HG03280 (cell line): Measurements from ENCODE around the gene OR4D11.
"Not testable (repeated sequence)": the region's sequence is repeated elsewhere in the genome, so short reads cannot be mapped to it uniquely, and the experiment has no call there.

Experiments
- ATAC-seq: cut with Tn5 transposase; IDR thresholded peaks from one replicate; pipeline ENCODE4 v1.9.1; 2021; ENCODE audit warnings: mild to moderate bottlenecking, moderate library complexity; ENCODE audit not compliant: unreplicated experiment

Gene OR4D11

GRCh38 chr11:59503276-59503675 lies at the start of gene OR4D11:
Gene OR4D11 (plus strand): TSS chr11:59503576. CDS start chr11:59503576, 0 bp downstream.
- ATAC-seq: no peak

GRCh38 chr11:59456661-59457060 lies 46.7 kb upstream of the OR4D11 start, which contains the start of gene OR4D6:
Gene OR4D6 (plus strand): TSS chr11:59456961. CDS start chr11:59456961, 0 bp downstream.
- ATAC-seq: no peak

GRCh38 chr11:59459916-59460315 lies 43.5 kb upstream of the OR4D11 start:
- ATAC-seq: no peak

GRCh38 chr11:59463190-59463641 lies 40.2 kb upstream of the OR4D11 start:
- no peak for ATAC-seq

GRCh38 chr11:59473015-59473414 lies 30.4 kb upstream of the OR4D11 start, which contains the start of gene OR4D10:
Gene OR4D10 (plus strand): TSS chr11:59473315. CDS start chr11:59477430, 4,115 bp downstream.
- ATAC-seq: no peak

- ATAC-seq: no peak
These were observed 28.2 kb upstream of the OR4D11 start for GRCh38 chr11:59475176-59475575.

- no peak for ATAC-seq
These were observed 23.5 kb upstream of the OR4D11 start for GRCh38 chr11:59479906-59480305.

- ATAC-seq: no peak
These were observed 23.0 kb upstream of the OR4D11 start for GRCh38 chr11:59480359-59480758.

GRCh38 chr11:59501931-59502330 lies 1.4 kb upstream of the OR4D11 start:
- ATAC-seq: peak; percentile 64

- no peak for ATAC-seq
These were observed 7.7 kb downstream of the OR4D11 start, which contains the start of gene OR4D9 for GRCh38 chr11:59510941-59511589. Gene OR4D9 (plus strand): TSS chr11:59511539. CDS start chr11:59514913, 3,374 bp downstream.

- ATAC-seq: no peak
These were observed 8.3 kb downstream of the OR4D11 start for GRCh38 chr11:59511675-59512074.

- not testable (repeated sequence) for ATAC-seq
These were observed 16.8 kb downstream of the OR4D11 start for GRCh38 chr11:59520139-59520538.

- no peak for ATAC-seq
These were observed 17.4 kb downstream of the OR4D11 start for GRCh38 chr11:59520741-59521140.

- ATAC-seq: no peak
These were observed 20.2 kb downstream of the OR4D11 start for GRCh38 chr11:59523541-59523940.

GRCh38 chr11:59528711-59529110 lies 25.3 kb downstream of the OR4D11 start:
- no peak for ATAC-seq

GRCh38 chr11:59532620-59533019 lies 29.2 kb downstream of the OR4D11 start:
- ATAC-seq: no peak

- ATAC-seq: no peak
These were observed 31.3 kb downstream of the OR4D11 start for GRCh38 chr11:59534676-59535075.

GRCh38 chr11:59542142-59542810 lies 38.9 kb downstream of the OR4D11 start:
- ATAC-seq: no peak

- not testable (repeated sequence) for ATAC-seq
These were observed 40.3 kb downstream of the OR4D11 start for GRCh38 chr11:59543713-59544112.

- ATAC-seq: no peak
These were observed 41.4 kb downstream of the OR4D11 start for GRCh38 chr11:59544869-59545178.

- ATAC-seq: no peak
These were observed 42.0 kb downstream of the OR4D11 start for GRCh38 chr11:59545179-59546020.
